CD14-positive monocyte (primary cell): ENCODE results near the gene ADD2. TPM values are rescaled to one million over a fixed set of nuclear protein-coding genes. Genes with fewer than 3 reads are reported as not detected.

Experiments
- DNase-seq, 3 donors: peaks; one replicate each; pipeline ENCODE4 v3.0.0-alpha.2; 2011 to 2022
- H2AFZ ChIP-seq: 2 replicates; pipeline ENCODE4 v1.6.0; 2012; ENCODE audit warnings: mild to moderate bottlenecking, low read depth, low read length, inconsistent platforms; ENCODE audit not compliant: insufficient read depth, poor library complexity, severe bottlenecking
- H3K27ac ChIP-seq, 2 donors: 1 replicate in 1 of 2; 2 replicates in 1 of 2; pipeline ENCODE4 v1.5.1; 2012 to 2013; ENCODE audit warnings: low read length in 2 of 2, control low read depth in 1 of 2, inconsistent platforms in 1 of 2, low read depth in 1 of 2, mild to moderate bottlenecking in 1 of 2
- H3K27me3 ChIP-seq, 2 donors: one replicate each; pipeline versions ENCODE4 v1.6.0 to v1.6.1; 2011 to 2013; ENCODE audit warnings: low read length in 2 of 2; ENCODE audit not compliant: control insufficient read depth in 2 of 2, insufficient read depth in 2 of 2
- H3K36me3 ChIP-seq, 2 donors: replicated peaks in 1 of 2; 1 replicate in 1 of 2; 2 replicates in 1 of 2; pipeline versions ENCODE4 v1.5.1 to v1.6.1; 2012 to 2013; ENCODE audit warnings: low read length in 2 of 2, control low read depth in 1 of 2, inconsistent platforms in 1 of 2, mild to moderate bottlenecking in 1 of 2; ENCODE audit not compliant: insufficient read depth in 2 of 2, control insufficient read depth in 1 of 2
- H3K4me1 ChIP-seq, 2 donors: 1 replicate in 1 of 2; 2 replicates in 1 of 2; pipeline versions ENCODE4 v1.5.1 to v1.6.1; 2012 to 2013; ENCODE audit warnings: low read length in 2 of 2, control low read depth in 1 of 2, inconsistent platforms in 1 of 2, mild to moderate bottlenecking in 1 of 2, moderate library complexity in 1 of 2; ENCODE audit not compliant: insufficient read depth in 2 of 2, control insufficient read depth in 1 of 2
- H3K4me2 ChIP-seq: replicated peaks from 2 replicates; pipeline ENCODE3; 2012; ENCODE audit warnings: low read length, moderate library complexity, mild to moderate bottlenecking; ENCODE audit not compliant: poor library complexity, severe bottlenecking; ENCODE audit errors: extremely low read depth
- H3K4me3 ChIP-seq, 3 experiments: fragments of 200-600 bp in 1 of 3; sonication (generic) in 1 of 3; replicated peaks in 1 of 3; 1 replicate in 2 of 3; 2 replicates in 1 of 3; pipeline ENCODE4 v1.5.1; 2011 to 2013; ENCODE audit warnings: low read length in 3 of 3, mild to moderate bottlenecking in 3 of 3, control low read depth in 2 of 3, low read depth in 2 of 3, inconsistent platforms in 1 of 3, moderate library complexity in 1 of 3
- H3K79me2 ChIP-seq: 2 replicates; pipeline ENCODE4 v1.6.0; 2012; ENCODE audit warnings: mild to moderate bottlenecking, control low read depth, inconsistent platforms, low read length, moderate library complexity; ENCODE audit not compliant: insufficient read depth
- H3K9ac ChIP-seq: 2 replicates; pipeline ENCODE4 v1.6.0; 2017; ENCODE audit warnings: low read length, mild to moderate bottlenecking; ENCODE audit not compliant: insufficient read depth, poor library complexity, severe bottlenecking
- H3K9me3 ChIP-seq, 2 donors: replicated peaks in 1 of 2; 1 replicate in 1 of 2; 2 replicates in 1 of 2; pipeline versions ENCODE4 v1.5.1 to v1.6.1; 2012 to 2013; ENCODE audit warnings: low read length in 2 of 2, control low read depth in 1 of 2; ENCODE audit not compliant: control insufficient read depth in 1 of 2, insufficient read depth in 1 of 2
- H4K20me1 ChIP-seq: 2 replicates; pipeline ENCODE4 v1.6.0; 2012; ENCODE audit warnings: mild to moderate bottlenecking, low read length, control low read depth, moderate library complexity; ENCODE audit not compliant: insufficient read depth
- H3K27ac Mint-ChIP-seq, 7 donors: one replicate each; pipeline ENCODE4 v1.8.0; 2020; ENCODE audit warnings: mild to moderate bottlenecking in 7 of 7, mixed read lengths in 7 of 7, moderate library complexity in 6 of 7, inconsistent platforms in 2 of 7
- H3K27me3 Mint-ChIP-seq, 3 donors: one replicate each; pipeline ENCODE4 v1.8.0; 2021 to 2022; ENCODE audit warnings: low read depth in 3 of 3, mild to moderate bottlenecking in 3 of 3, mixed read lengths in 3 of 3, moderate library complexity in 3 of 3, inconsistent platforms in 1 of 3
- H3K36me3 Mint-ChIP-seq, 2 donors: one replicate each; pipeline ENCODE4 v1.8.0; 2020; ENCODE audit warnings: mixed read lengths in 2 of 2, inconsistent platforms in 1 of 2, mild to moderate bottlenecking in 1 of 2
- H3K4me1 Mint-ChIP-seq: one replicate; pipeline ENCODE4 v1.8.0; 2020; ENCODE audit warnings: mild to moderate bottlenecking, mixed read lengths
- H3K4me3 Mint-ChIP-seq, 2 donors: one replicate each; pipeline ENCODE4 v1.8.0; 2020; ENCODE audit warnings: mild to moderate bottlenecking in 2 of 2, mixed read lengths in 2 of 2, moderate library complexity in 1 of 2
- H3K9me3 Mint-ChIP-seq, 7 donors: one replicate each; pipeline ENCODE4 v1.8.0; 2020 to 2022; ENCODE audit warnings: mixed read lengths in 7 of 7, mild to moderate bottlenecking in 6 of 7, moderate library complexity in 6 of 7, inconsistent platforms in 2 of 7
- WGBS: methylation state at CpG from one replicate; pipeline ENCODE4 v1.1.5; 2013; ENCODE audit warnings: missing lambda C conversion rate; ENCODE audit not compliant: insufficient coverage; 5-methylcytosine and 5-hydroxymethylcytosine counted together
- intact Hi-C, 2 donors: fragments of 100-400 bp; cut with micrococcal nuclease; formaldehyde crosslinking; loops; one replicate each; pipeline versions ENCODE4 v1.15.0 to v1.15.1; 2023
- polyA plus RNA-seq, 3 donors: library from polyadenylated mRNA; depleted of rRNA in 1 of 3; unstranded in 2 of 3; stranded (reverse) in 1 of 3; fragments of 300-500 nt in 2 of 3; fragments of >200 nt in 1 of 3; fragmentation: Illumina TruSeq in 2 of 3; gene quantifications; 1 replicate in 2 of 3; 2 replicates in 1 of 3; pipeline ENCODE4 v1.2.3, GENCODE V29; 2012 to 2021
- TF ChIP-seq, protein P1 (sequence below): fragments of 200-600 bp; IDR thresholded peaks from one replicate; pipeline ENCODE4 v1.8.0; 2022; ENCODE audit warnings: antibody characterized with exemption, mild to moderate bottlenecking

Gene ADD2
- polyA plus RNA-seq, 3 donors: 0.18 to 0.56 (median 0.26) TPM

DNA sequence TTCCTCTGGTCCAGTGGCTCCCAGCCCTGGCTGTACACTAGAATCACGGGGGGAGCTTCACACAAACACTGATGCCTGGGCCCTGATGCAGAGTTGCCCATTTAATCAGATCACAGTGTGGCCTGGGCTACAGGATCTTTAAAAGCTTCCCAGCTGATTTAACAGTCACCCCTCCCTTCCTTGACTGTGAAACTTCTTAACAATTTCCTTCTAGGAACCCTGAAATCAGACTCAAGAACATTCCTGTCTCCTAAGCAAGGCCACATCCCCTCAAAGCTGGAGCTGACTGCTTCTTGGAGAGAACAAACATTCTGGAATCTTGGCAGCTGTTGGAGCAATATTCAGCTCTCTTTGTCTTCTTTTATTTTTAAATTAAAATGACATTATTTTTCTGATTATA is 88.7 kb downstream of the ADD2 start:
- Histone ChIP-seq H3K27me3 (no peaks in the 10 kb centered on the region), H3K4me2 (no peak overlapping the region), H3K4me1 (no peaks in the 10 kb centered on the region), H3K9ac (no peak overlapping the region), H3K27ac (no peak overlapping the region), H3K9me3 (no peaks in the 10 kb centered on the region), H4K20me1 (no peaks in the 10 kb centered on the region), H2AFZ (no peak overlapping the region), H3K79me2 (no peaks in the 10 kb centered on the region), H3K36me3 (no peaks in the 10 kb centered on the region), H3K4me3 (no peak overlapping the region)
- 87% methylated on average over 1 of the region's 1 CpG for WGBS
- H3K36me3 Mint-ChIP-seq: no peaks in the 10 kb centered on the region
- H3K9me3 Mint-ChIP-seq: no peaks in the 10 kb centered on the region
- peaks cover 4% of the 10 kb centered on the region for H3K4me1 Mint-ChIP-seq
- DNase-seq: no peak
- no peak overlapping the region for H3K4me3 Mint-ChIP-seq
- intact Hi-C loops: no loop called here
- H3K27me3 Mint-ChIP-seq: peaks cover 0 to 4% (median 2%) of the 10 kb centered on the region in 3 donors
- H3K27ac Mint-ChIP-seq: no peak overlapping the region
- TF ChIP-seq, protein P1, sequence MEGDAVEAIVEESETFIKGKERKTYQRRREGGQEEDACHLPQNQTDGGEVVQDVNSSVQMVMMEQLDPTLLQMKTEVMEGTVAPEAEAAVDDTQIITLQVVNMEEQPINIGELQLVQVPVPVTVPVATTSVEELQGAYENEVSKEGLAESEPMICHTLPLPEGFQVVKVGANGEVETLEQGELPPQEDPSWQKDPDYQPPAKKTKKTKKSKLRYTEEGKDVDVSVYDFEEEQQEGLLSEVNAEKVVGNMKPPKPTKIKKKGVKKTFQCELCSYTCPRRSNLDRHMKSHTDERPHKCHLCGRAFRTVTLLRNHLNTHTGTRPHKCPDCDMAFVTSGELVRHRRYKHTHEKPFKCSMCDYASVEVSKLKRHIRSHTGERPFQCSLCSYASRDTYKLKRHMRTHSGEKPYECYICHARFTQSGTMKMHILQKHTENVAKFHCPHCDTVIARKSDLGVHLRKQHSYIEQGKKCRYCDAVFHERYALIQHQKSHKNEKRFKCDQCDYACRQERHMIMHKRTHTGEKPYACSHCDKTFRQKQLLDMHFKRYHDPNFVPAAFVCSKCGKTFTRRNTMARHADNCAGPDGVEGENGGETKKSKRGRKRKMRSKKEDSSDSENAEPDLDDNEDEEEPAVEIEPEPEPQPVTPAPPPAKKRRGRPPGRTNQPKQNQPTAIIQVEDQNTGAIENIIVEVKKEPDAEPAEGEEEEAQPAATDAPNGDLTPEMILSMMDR: no peak

DNA sequence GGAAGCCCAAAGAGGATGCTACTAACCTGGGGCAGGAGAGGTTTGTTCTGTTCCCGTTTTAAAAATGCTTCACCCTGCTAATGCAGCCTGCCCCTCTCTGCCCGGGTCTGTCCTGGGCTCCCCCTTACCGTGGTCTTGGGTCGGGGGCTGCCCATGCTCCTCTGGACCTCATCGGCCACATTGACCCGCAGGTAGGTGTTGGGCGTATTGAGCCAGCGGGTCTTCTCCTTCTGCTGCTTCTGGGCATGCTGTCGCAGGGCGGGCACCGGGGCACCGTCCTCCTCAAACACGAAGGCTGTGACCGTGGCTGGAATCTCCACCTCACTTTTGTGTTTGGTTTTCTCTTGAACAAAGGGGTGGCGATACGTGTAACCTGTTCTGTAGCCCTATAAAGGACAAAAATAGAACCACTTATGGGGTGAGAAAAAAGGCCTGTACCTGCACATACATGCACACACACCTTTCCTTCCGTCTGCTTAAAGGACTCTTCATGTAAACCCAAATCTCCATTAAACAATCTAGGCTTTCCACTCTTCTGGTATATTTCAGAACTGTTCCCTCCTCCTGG is 89.3 kb downstream of the ADD2 start:
- TF ChIP-seq, protein P1: no peak
- H3K36me3 Mint-ChIP-seq: no peaks in the 10 kb centered on the region
- Histone ChIP-seq H4K20me1 (no peaks in the 10 kb centered on the region), H3K4me1 (no peaks in the 10 kb centered on the region), H3K27ac (no peak overlapping the region), H3K4me2 (no peak overlapping the region), H3K79me2 (no peaks in the 10 kb centered on the region), H3K9ac (no peak overlapping the region), H3K9me3 (no peaks in the 10 kb centered on the region), H2AFZ (no peak overlapping the region), H3K36me3 (no peaks in the 10 kb centered on the region), H3K27me3 (no peaks in the 10 kb centered on the region), H3K4me3 (no peak overlapping the region)
- intact Hi-C loops: no loop called here
- WGBS: 98% methylated on average over 15 of the region's 17 CpGs
- no peak overlapping the region for H3K4me3 Mint-ChIP-seq
- peaks cover 0 to 5% (median 4%) of the 10 kb centered on the region in 3 donors for H3K27me3 Mint-ChIP-seq
- H3K9me3 Mint-ChIP-seq: no peaks in the 10 kb centered on the region
- no peak overlapping the region for H3K27ac Mint-ChIP-seq
- H3K4me1 Mint-ChIP-seq: peaks cover 4% of the 10 kb centered on the region
- DNase-seq: no peak
